Measurements from ENCODE around the gene ZIC2.

Gene ZIC2

DNA sequence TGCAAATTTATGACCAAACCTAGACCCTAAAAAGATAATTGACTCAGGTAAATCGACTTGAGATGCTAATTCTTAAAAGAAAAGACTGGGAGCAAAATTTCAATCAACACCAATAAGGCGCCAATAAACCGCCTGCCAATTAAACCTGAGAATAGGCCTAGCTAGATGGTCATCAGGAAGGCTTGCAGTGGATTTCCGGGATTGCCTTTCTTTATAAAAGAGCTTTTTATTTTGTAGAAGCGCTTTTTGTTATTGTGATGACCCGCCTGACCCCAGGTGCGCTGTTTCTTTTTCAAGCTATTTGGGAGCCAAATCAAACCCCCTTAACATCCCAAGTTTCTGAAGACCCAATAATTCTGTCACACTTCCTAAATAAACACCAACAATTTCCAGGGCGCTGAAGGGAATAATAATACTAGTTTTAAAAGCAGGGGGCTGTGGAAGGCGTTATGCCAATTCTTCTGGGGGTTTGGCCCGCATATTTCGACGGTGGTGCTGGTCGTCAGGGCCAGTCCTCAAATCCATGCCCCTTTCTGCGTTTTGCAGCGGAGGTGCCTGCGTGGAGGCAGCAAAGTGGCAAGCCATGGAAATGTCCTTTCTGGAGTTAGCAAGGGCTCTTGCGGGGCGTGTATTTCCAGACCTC is 7.2 kb upstream of the ZIC2 start:
- DNase-seq (ENCODE audit: low spot score), result no peak

GRCh38 chr13:99974939-99975561 is 6.5 kb upstream of the ZIC2 start:
- DNase-seq (ENCODE audit: low spot score), result no peak

- DNase-seq (ENCODE audit: low spot score), result no peak
Measured at GRCh38 chr13:99975626-99976025, 6.0 kb upstream of the ZIC2 start.

DNA sequence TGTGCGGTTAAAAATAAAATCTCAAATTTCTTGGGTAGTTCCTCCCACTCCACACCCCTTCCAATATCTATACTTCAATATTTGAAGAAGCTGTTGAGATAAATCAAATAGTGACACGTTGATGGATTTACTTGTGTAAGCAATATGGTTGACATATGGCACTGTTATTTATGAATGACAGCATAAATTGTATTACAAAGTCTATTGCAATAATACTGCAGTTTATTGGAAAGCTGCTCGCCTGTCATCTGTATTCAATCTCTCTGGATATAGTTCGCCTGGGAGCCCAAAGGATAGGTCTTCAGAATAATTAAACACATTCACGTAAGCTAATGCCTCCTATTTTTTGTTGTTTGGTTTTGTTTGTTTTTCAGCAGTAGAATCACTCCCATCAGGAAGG is 5.0 kb upstream of the ZIC2 start:
- DNase-seq (ENCODE audit: low spot score), result no peak

GRCh38 chr13:99977334-99977911 is 4.2 kb upstream of the ZIC2 start:
- DNase-seq (ENCODE audit: low spot score), result no peak

DNA sequence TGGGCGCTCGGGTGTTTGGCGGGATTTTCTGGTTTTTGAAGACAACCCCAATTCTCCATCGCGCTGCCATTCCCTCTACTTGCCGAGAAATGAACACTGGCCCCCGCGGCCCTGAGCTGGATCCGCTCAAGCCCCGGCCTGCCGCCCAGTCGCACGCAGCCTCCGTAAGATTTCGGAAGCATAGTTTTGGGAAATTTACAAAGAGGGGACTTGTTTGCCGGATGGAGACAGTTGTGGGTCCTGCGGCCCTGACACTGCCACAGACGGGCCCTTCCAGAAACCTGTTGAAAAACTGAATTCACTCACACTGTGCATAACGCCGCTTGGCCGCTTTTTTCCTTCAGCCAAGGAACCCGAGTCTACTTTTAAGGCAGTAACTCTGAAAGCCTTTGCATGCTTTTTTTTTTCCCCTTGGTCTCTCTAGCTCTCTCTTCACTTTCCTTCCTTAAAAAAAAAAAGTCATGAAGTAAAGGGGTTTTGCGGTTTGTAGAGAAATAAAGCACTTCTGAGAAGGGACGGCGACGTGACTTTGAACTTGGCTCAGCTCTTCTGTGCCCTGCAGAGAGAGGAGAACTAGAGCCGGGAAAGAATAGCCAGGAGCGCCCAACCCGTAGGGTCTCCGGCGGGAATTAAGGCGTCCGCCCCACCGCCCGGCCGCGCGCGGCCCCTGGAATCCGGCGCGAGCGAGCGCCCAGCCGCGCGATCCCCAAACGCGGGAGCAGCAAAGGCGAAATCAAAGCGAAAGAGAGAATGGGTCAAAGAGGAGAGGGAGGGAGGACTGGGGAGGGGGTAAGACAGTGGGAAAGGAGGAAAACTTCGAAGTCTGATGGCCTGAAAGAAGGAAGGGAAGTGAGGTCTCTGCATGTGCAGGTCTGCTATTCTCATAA is 3.4 kb upstream of the ZIC2 start:
- DNase-seq (ENCODE audit: low spot score), result no peak

- DNase-seq (ENCODE audit: low spot score), result no peak
Measured at GRCh38 chr13:99978799-99979452, 2.7 kb upstream of the ZIC2 start.

DNA sequence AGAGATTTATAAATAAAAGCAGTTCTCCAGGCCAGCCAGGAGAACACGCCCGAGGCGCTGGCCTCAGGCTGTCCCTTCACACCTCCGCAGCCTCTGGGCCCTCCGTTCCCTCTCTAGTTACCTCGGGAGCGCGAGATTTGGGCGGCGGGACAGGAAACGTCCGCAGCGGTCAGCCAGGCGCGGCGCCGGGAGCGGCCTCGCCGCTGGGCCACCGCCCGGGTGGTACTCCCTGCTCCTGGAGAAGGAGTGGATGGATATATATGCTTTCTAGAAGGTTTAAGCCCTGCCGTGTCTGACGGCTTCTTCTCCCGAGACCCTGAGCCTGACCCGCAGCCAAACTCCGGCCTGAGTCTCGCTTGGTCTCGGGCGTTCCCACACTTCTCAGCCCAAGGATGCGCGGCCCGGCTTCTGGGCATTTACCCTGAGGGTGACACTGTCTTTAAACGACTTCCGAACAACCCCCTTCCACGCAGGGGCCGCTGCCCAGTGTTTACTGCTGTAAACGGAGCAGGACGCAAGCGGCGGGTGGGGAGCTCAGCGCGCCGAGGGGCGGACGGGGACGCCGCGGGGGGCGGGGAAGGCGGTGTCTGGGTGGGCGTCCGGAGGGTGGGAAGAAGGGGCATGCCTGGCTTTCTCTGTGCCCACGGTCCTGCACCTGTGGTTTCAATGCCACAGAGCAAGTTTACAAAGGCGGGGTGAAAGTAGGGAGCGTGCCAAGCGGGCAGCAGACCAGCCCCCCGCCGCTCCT is 2.0 kb upstream of the ZIC2 start:
- no peak for DNase-seq (ENCODE audit: low spot score)

GRCh38 chr13:99980201-99980823 is 1.3 kb upstream of the ZIC2 start:
- DNase-seq (ENCODE audit: low spot score), result no peak

GRCh38 chr13:99980824-99981734 is 505 bp upstream of the ZIC2 start:
- DNase-seq (ENCODE audit: low spot score), result no peak

DNA sequence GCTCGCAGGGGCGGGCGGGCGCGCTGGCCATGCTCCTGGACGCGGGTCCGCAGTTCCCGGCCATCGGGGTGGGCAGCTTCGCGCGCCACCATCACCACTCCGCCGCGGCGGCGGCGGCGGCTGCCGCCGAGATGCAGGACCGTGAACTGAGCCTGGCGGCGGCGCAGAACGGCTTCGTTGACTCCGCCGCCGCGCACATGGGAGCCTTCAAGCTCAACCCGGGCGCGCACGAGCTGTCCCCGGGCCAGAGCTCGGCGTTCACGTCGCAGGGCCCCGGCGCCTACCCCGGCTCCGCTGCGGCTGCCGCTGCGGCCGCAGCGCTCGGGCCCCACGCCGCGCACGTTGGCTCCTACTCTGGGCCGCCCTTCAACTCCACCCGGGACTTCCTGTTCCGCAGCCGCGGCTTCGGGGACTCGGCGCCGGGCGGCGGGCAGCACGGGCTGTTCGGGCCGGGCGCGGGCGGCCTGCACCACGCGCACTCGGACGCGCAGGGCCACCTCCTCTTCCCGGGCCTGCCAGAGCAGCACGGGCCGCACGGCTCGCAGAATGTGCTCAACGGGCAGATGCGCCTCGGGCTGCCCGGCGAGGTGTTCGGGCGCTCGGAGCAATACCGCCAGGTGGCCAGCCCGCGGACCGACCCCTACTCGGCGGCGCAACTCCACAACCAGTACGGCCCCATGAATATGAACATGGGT is 599 bp downstream of the ZIC2 start:
- no peak for DNase-seq (ENCODE audit: low spot score)

GRCh38 chr13:99982731-99983498 is 1.3 kb downstream of the ZIC2 start:
- DNase-seq (ENCODE audit: low spot score), result no peak

DNA sequence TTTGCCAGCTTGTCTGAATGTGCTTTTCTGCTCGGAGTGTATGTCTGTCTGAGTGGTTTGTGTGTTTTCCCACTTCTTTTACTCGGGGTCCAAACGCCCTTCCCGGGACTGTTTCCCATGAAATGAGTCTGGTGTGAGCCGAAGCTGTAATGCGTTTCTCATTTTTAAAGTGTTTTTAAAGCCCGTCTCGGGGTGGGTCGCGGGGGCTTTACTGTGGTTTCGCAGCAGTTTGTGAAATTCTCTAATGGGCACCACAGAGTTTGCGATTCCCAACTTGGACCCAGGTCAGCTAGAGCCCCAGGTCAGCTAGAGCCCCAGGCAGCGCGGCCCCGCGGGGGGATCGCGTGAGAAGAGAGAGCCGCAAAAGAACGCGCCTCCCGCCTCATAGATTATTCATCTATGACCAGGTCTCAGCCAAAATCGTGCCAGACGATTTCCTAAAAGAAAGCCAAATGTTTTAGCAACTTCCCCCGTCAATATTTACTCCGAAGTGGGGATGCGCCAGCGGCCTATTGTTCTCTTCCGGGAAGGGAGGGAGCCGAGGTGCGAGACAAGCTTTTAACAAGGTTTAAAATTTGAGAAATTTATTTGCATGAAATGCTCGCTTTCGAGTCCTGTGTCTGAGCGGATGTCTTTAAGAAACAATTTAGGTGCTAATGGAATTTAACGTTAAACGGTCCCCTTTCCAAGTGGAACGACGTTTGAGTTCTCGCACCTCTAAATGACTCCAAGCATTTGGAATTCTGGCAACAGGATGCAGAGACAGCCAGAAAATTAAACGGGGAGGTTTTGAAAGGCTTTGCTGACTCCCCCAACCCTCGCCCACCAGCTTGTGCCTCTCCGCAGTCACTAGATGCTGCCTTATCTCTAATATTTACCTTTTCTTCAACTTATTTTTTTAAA is 2.2 kb downstream of the ZIC2 start:
- DNase-seq (ENCODE audit: low spot score), result no peak

- DNase-seq (ENCODE audit: low spot score), result no peak
Measured at GRCh38 chr13:99984461-99985240, 3.1 kb downstream of the ZIC2 start.

GRCh38 chr13:99985241-99985874 is 3.8 kb downstream of the ZIC2 start:
- DNase-seq (ENCODE audit: low spot score), result no peak

GRCh38 chr13:99985886-99986527 is 4.4 kb downstream of the ZIC2 start:
- no peak for DNase-seq (ENCODE audit: low spot score)

Data from NAMALWA (cell line).